GM12878 (cell line): ENCODE data around the gene PRPF38A. TPM values are rescaled to one million over a fixed set of nuclear protein-coding genes. Genes with fewer than 3 reads are reported as not detected.

Experiments
- ATAC-seq: fragments of 200-7000 bp; cut with Tn5 transposase; 3 replicates; pipeline ENCODE4 v1.9.1; 2020; ENCODE audit warnings: mild to moderate bottlenecking, moderate library complexity
- BruUV-seq: library from RNA; stranded (reverse); fragments of 400-500 nt; replicated peaks from 2 replicates; lab custom pipeline; 2021; lab: Mats Ljungman, UMichigan
- CTCF ChIA-PET: fragments of 300-600 bp; sonication (Branson Sonifier 250); formaldehyde crosslinking; extraction: SDS; loops from one replicate; lab custom pipeline; 2021; ENCODE audit warnings: inconsistent platforms; lab: Yijun Ruan, JAX
- POLR2A ChIA-PET: fragments of 350-600 bp; formaldehyde crosslinking; extraction: SDS; loops from one replicate; lab custom pipeline; 2021; ENCODE audit warnings: inconsistent platforms; lab: Charles Lee
- RAD21 ChIA-PET: fragments of 300-600 bp; sonication (Branson Sonifier 250); formaldehyde crosslinking; loops from one replicate; lab custom pipeline; 2023; ENCODE audit warnings: antibody characterized with exemption; ENCODE audit not compliant: unreplicated experiment; lab: Charles Lee
- SMC1A ChIA-PET: fragments of 300-600 bp; sonication (Branson Sonifier 250); formaldehyde crosslinking; loops from one replicate; lab custom pipeline; 2023; ENCODE audit not compliant: unreplicated experiment, uncharacterized antibody; lab: Charles Lee
- DNase-seq: peaks from one replicate; pipeline ENCODE4 v3.0.0-alpha.2; 2011; ENCODE audit warnings: low read depth, low spot score
- FAIRE-seq: peaks from 3 replicates; lab custom pipeline; 2011; peaks lifted over from hg19 to GRCh38; lab: Jason Lieb, UNC
- H2AFZ ChIP-seq: 2 replicates; pipeline ENCODE4 v1.6.0; 2011; ENCODE audit warnings: low read depth, low read length, control low read depth; ENCODE audit not compliant: control insufficient read depth
- H3K27ac ChIP-seq: 2 replicates; pipeline ENCODE4 v1.5.1; 2011; ENCODE audit warnings: control low read depth; ENCODE audit not compliant: control insufficient read depth, insufficient read depth
- H3K27me3 ChIP-seq, 2 experiments: replicated peaks in 1 of 2; 2 replicates each; pipeline versions ENCODE4 v1.6.0 to v1.6.1; 2011; ENCODE audit warnings: low read length in 1 of 2; ENCODE audit not compliant: control insufficient read depth in 2 of 2, insufficient read depth in 2 of 2
- H3K36me3 ChIP-seq, 2 experiments: 2 replicates each; pipeline ENCODE4 v1.5.1; 2011; ENCODE audit warnings: low read length in 1 of 2; ENCODE audit not compliant: control insufficient read depth in 2 of 2, insufficient read depth in 2 of 2
- H3K4me1 ChIP-seq: 2 replicates; pipeline ENCODE4 v1.6.1; 2011; ENCODE audit warnings: mild to moderate bottlenecking, low read length, moderate library complexity, mixed read lengths; ENCODE audit not compliant: control insufficient read depth, insufficient read depth
- H3K4me2 ChIP-seq: 2 replicates; pipeline ENCODE4 v1.6.0; 2011; ENCODE audit warnings: control low read depth; ENCODE audit not compliant: control insufficient read depth, insufficient read depth
- H3K4me3 ChIP-seq: fragments of 200-600 bp; sonication (generic); 2 replicates; pipeline ENCODE4 v1.5.1; 2016
- H3K79me2 ChIP-seq: 2 replicates; pipeline ENCODE4 v1.6.0; 2011; ENCODE audit warnings: low read length; ENCODE audit not compliant: control insufficient read depth, insufficient read depth
- H3K9ac ChIP-seq: 2 replicates; pipeline ENCODE4 v1.8.0; 2011; ENCODE audit warnings: low read length, control low read depth, mixed read lengths; ENCODE audit not compliant: control insufficient read depth, insufficient read depth
- H3K9me3 ChIP-seq: replicated peaks from 3 replicates; pipeline ENCODE4 v1.5.1; 2011; ENCODE audit warnings: mild to moderate bottlenecking, low read length; ENCODE audit not compliant: control insufficient read depth, insufficient read depth
- H4K20me1 ChIP-seq: 2 replicates; pipeline ENCODE4 v1.6.0; 2011; ENCODE audit not compliant: control insufficient read depth, insufficient read depth
- KLF5 ChIP-seq: fragments of 450-650 bp; IDR thresholded peaks from 2 replicates; pipeline ENCODE4 v1.6.1; 2014; ENCODE audit warnings: mild to moderate bottlenecking; ENCODE audit not compliant: partially characterized antibody
- NBN ChIP-seq: fragments of 450-650 bp; IDR thresholded peaks from 2 replicates; pipeline ENCODE4 v1.6.1; 2016
- RBBP5 ChIP-seq: fragments of 200-600 bp; sonication (generic); conservative IDR thresholded peaks from 2 replicates; pipeline ENCODE4 v1.6.1; 2016
- SMAD1 ChIP-seq: fragments of 450-650 bp; IDR thresholded peaks from 2 replicates; pipeline ENCODE4 v1.6.1; 2018; ENCODE audit warnings: mild to moderate bottlenecking, low read depth; ENCODE audit not compliant: partially characterized antibody
- SREBF2 ChIP-seq: IDR thresholded peaks from 2 replicates; pipeline ENCODE4 v1.6.1; 2012; ENCODE audit warnings: mild to moderate bottlenecking, low read length
- STAT3 ChIP-seq: IDR thresholded peaks from 2 replicates; pipeline ENCODE4 v1.6.1; 2011; ENCODE audit warnings: low read depth, low read length, improper control_type of control experiment
- WGBS: methylation state at CpG from one replicate; pipeline ENCODE4 v1.1.6; 2016; ENCODE audit warnings: low lambda C conversion rate; ENCODE audit not compliant: insufficient replicate concordance, insufficient coverage; ENCODE audit errors: missing lambda C conversion rate; 5-methylcytosine and 5-hydroxymethylcytosine counted together
- in situ Hi-C: fragments of 300-500 bp; cut with MboI; formaldehyde crosslinking; loops from 9 replicates; pipeline ENCODE4 v1.14.3; 2018; ENCODE audit warnings: mixed read lengths
- intact Hi-C: fragments of 100-400 bp; cut with micrococcal nuclease; formaldehyde crosslinking; loops from one replicate; pipeline ENCODE4 v1.14.2; 2022; ENCODE audit not compliant: unreplicated experiment
- polyA plus RNA-seq, 11 experiments: library from polyadenylated mRNA; depleted of rRNA in 4 of 11; unstranded in 6 of 11; stranded (reverse) in 5 of 11; fragments of >200 nt; fragmentation: Nextera tagmentation in 4 of 11; fragmentation: Illumina TruSeq in 1 of 11; extraction: Ambion mirVana in 4 of 11; extraction: Trizol in 1 of 11; gene quantifications; 1 replicate in 1 of 11; 2 replicates in 10 of 11; pipeline versions ENCODE4 v1.2.1 to v1.2.3, GENCODE V29; 2011 to 2016; ENCODE audit warnings: inconsistent platforms in 2 of 11, missing spikeins in 2 of 11, low read depth in 1 of 11
- total RNA-seq, 4 experiments: library from RNA; depleted of rRNA in 3 of 4; stranded (reverse); fragments of >200 nt in 3 of 4; fragmentation: Illumina TruSeq in 1 of 4; extraction: Trizol in 1 of 4; gene quantifications; 2 replicates each; pipeline versions ENCODE4 v1.2.1 to v1.2.3, GENCODE V29; 2013 to 2021
- TF ChIP-seq, protein P1 (sequence below), 3 experiments: IDR thresholded peaks in 2 of 3; conservative IDR thresholded peaks in 1 of 3; 2 replicates each; pipeline ENCODE4 v1.5.1; 2011; ENCODE audit warnings: low read depth in 3 of 3, low read length in 3 of 3, mild to moderate bottlenecking in 3 of 3, control low read depth in 2 of 3, moderate library complexity in 2 of 3, inconsistent platforms in 1 of 3, mixed read lengths in 1 of 3; ENCODE audit not compliant: control insufficient read depth in 2 of 3, insufficient read depth in 1 of 3; ENCODE audit errors: extremely low read depth in 1 of 3
- TF ChIP-seq, protein P2 (sequence below): fragments of 450-650 bp; formaldehyde crosslinking; IDR thresholded peaks from 2 replicates; pipeline ENCODE4 v1.5.0; 2022; ENCODE audit warnings: mild to moderate bottlenecking, missing genetic modification characterization
- TF ChIP-seq, protein P3 (sequence below): IDR thresholded peaks from 2 replicates; pipeline ENCODE4 v1.6.1; 2011; ENCODE audit warnings: low read depth, low read length, improper control_type of control experiment, borderline replicate concordance

Gene PRPF38A
- total and polyA plus RNA-seq, 10 of the 15 experiments (the other 5 are each of a cell fraction or from before 2014, with no cell fraction given), result 31.6 to 117 (median 77.7) TPM

DNA sequence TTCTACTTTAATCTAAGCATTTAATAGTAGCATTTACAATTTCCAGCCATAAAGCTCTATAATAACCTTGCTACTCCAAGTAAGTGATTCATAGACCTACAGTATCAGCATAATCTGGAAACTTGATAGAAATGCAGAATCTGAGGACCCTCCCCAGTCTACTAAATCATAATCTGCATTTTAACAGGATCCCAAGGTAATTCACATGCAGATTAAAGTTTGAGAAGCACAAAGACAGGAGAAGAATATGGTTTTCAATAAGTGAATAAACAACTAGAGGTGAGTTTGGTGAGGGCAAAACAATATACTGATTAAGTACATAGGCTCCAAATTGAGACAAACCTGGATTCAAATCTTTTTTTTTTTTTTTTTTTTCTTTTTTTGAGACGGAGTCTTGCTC, 57.4 kb downstream of the PRPF38A start (continued):
- TF ChIP-seq, protein P1, sequence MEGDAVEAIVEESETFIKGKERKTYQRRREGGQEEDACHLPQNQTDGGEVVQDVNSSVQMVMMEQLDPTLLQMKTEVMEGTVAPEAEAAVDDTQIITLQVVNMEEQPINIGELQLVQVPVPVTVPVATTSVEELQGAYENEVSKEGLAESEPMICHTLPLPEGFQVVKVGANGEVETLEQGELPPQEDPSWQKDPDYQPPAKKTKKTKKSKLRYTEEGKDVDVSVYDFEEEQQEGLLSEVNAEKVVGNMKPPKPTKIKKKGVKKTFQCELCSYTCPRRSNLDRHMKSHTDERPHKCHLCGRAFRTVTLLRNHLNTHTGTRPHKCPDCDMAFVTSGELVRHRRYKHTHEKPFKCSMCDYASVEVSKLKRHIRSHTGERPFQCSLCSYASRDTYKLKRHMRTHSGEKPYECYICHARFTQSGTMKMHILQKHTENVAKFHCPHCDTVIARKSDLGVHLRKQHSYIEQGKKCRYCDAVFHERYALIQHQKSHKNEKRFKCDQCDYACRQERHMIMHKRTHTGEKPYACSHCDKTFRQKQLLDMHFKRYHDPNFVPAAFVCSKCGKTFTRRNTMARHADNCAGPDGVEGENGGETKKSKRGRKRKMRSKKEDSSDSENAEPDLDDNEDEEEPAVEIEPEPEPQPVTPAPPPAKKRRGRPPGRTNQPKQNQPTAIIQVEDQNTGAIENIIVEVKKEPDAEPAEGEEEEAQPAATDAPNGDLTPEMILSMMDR (IDR thresholded peaks at IDR 0.05 in 2 of 3, conservative IDR thresholded peaks at IDR 0.05 in 1 of 3; ENCODE audit: control insufficient read depth in 2 of 3, extremely low read depth in 1 of 3, insufficient read depth in 1 of 3, low read depth in 3 of 3, low read length in 3 of 3), result no peak
- TF ChIP-seq KLF5 (no peak), NBN (no peak)
- TF ChIP-seq, protein P2, sequence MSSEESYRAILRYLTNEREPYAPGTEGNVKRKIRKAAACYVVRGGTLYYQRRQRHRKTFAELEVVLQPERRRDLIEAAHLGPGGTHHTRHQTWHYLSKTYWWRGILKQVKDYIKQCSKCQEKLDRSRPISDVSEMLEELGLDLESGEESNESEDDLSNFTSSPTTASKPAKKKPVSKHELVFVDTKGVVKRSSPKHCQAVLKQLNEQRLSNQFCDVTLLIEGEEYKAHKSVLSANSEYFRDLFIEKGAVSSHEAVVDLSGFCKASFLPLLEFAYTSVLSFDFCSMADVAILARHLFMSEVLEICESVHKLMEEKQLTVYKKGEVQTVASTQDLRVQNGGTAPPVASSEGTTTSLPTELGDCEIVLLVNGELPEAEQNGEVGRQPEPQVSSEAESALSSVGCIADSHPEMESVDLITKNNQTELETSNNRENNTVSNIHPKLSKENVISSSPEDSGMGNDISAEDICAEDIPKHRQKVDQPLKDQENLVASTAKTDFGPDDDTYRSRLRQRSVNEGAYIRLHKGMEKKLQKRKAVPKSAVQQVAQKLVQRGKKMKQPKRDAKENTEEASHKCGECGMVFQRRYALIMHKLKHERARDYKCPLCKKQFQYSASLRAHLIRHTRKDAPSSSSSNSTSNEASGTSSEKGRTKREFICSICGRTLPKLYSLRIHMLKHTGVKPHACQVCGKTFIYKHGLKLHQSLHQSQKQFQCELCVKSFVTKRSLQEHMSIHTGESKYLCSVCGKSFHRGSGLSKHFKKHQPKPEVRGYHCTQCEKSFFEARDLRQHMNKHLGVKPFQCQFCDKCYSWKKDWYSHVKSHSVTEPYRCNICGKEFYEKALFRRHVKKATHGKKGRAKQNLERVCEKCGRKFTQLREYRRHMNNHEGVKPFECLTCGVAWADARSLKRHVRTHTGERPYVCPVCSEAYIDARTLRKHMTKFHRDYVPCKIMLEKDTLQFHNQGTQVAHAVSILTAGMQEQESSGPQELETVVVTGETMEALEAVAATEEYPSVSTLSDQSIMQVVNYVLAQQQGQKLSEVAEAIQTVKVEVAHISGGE (CRISPR knock-in tag), result no peak

DNA sequence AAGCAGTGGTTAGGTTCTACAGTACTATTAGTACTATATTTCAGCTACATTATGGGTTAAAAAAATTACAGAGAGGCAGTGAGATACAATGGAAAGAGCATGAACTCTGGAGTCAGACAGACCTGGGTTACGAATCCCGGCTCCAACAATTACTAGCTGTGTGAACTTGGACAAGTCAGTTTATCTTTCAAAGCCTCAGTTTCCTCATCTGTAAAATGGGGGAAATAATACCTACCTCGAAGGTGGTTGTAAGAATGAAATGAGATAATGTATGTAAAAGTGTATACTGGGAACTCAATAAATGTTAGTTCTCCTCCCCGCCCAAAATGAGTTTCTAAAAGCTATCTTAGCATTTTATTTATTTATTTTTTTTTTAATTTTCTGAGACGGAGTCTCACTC, 59.5 kb downstream of the PRPF38A start:
- H3K9ac ChIP-seq, result no peak overlapping the region
- H3K4me3 ChIP-seq, result no peak overlapping the region
- intact Hi-C loops, result no loop called here
- H4K20me1 ChIP-seq, result no peaks in the 10 kb centered on the region
- ChIA-PET SMC1A (interaction anchor here (1.0 kb wide), 1 partner anchor 9 kb away, joined by 6 read pairs; no protein-coding TSS in a partner anchor), RAD21 (no interaction called here), CTCF (interaction anchor here (0.8 to 1.2 kb wide), 2 partner anchors 11 to 336 kb away, joined by 3 read pairs; no protein-coding TSS in a partner anchor), POLR2A (no interaction called here)
- H3K4me1 ChIP-seq, result no peaks in the 10 kb centered on the region
- no peak overlapping the region for H3K27ac ChIP-seq
- FAIRE-seq (no peak), ATAC-seq (no peak), DNase-seq (no peak)
- no peaks in the 10 kb centered on the region for H3K79me2 ChIP-seq
- no peaks in the 10 kb centered on the region for H3K36me3 ChIP-seq
- in situ Hi-C loops, result no loop called here
- no peaks in the 10 kb centered on the region for H3K27me3 ChIP-seq
- no peak overlapping the region for H3K4me2 ChIP-seq
- no peak overlapping the region for H2AFZ ChIP-seq
- no TSS peak for BruUV-seq
- H3K9me3 ChIP-seq, result no peaks in the 10 kb centered on the region
- 98% methylated on average over 5 of the region's 5 CpGs for WGBS
- TF ChIP-seq STAT3 (no peak), RBBP5 (no peak), SREBF2 (no peak), SMAD1 (no peak)
- TF ChIP-seq, protein P3, sequence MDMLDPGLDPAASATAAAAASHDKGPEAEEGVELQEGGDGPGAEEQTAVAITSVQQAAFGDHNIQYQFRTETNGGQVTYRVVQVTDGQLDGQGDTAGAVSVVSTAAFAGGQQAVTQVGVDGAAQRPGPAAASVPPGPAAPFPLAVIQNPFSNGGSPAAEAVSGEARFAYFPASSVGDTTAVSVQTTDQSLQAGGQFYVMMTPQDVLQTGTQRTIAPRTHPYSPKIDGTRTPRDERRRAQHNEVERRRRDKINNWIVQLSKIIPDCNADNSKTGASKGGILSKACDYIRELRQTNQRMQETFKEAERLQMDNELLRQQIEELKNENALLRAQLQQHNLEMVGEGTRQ, result no peak
